Activated CD8-positive, alpha-beta memory T cell treated with anti-CD3 and anti-CD28 coated beads for 36 hours (primary cell): ENCODE measurements around the gene NHSL2. TPM values are rescaled to one million over a fixed set of nuclear protein-coding genes. Genes with fewer than 3 reads are reported as not detected.

ENCODE experiments used
- CTCF ChIA-PET: fragments of 350-600 bp; sonication (Branson Sonifier 250); formaldehyde crosslinking; loops from one replicate; lab custom pipeline; 2021; ENCODE audit warnings: antibody characterized with exemption; lab: Charles Lee
- POLR2A ChIA-PET: fragments of 350-600 bp; sonication (Branson Sonifier 250); formaldehyde crosslinking; loops from one replicate; lab custom pipeline; 2021; ENCODE audit warnings: antibody characterized with exemption; lab: Charles Lee
- total RNA-seq, 2 experiments: library from RNA; stranded (reverse); gene quantifications; one replicate each; pipeline ENCODE4 v1.2.3, GENCODE V29; 2021

The NHSL2 gene
- total RNA-seq, 2 experiments from 2014 or later: 0.31 to 0.34 TPM

- CTCF ChIA-PET: no interaction called here
- POLR2A ChIA-PET: no interaction called here
These were observed 8.8 kb downstream of the NHSL2 start for GRCh38 chrX:71919431-71919830.

- ChIA-PET POLR2A (no interaction called here), CTCF (no interaction called here)
These were observed 9.2 kb downstream of the NHSL2 start for GRCh38 chrX:71919886-71920285.

GRCh38 chrX:71922686-71923085, 12.0 kb downstream of the NHSL2 start:
- POLR2A ChIA-PET: no interaction called here
- CTCF ChIA-PET: no interaction called here

- CTCF ChIA-PET: no interaction called here
- POLR2A ChIA-PET: no interaction called here
These were observed 12.9 kb downstream of the NHSL2 start for GRCh38 chrX:71923516-71923915.

GRCh38 chrX:71927040-71927439, 16.4 kb downstream of the NHSL2 start:
- CTCF ChIA-PET: no interaction called here
- POLR2A ChIA-PET: no interaction called here

- ChIA-PET CTCF (no interaction called here), POLR2A (no interaction called here)
These were observed 18.2 kb downstream of the NHSL2 start for GRCh38 chrX:71928856-71929255.

GRCh38 chrX:71930298-71930697, 19.7 kb downstream of the NHSL2 start:
- CTCF ChIA-PET: no interaction called here
- POLR2A ChIA-PET: no interaction called here

- POLR2A ChIA-PET: no interaction called here
- CTCF ChIA-PET: no interaction called here
These were observed 24.8 kb downstream of the NHSL2 start for GRCh38 chrX:71935476-71935875.

GRCh38 chrX:71936632-71937031, 26.0 kb downstream of the NHSL2 start:
- ChIA-PET CTCF (no interaction called here), POLR2A (no interaction called here)

- POLR2A ChIA-PET: no interaction called here
- CTCF ChIA-PET: no interaction called here
These were observed 27.7 kb downstream of the NHSL2 start for GRCh38 chrX:71938371-71938770.

- ChIA-PET POLR2A (no interaction called here), CTCF (no interaction called here)
These were observed 30.5 kb downstream of the NHSL2 start for GRCh38 chrX:71941145-71941544.

- CTCF ChIA-PET: no interaction called here
- POLR2A ChIA-PET: no interaction called here
These were observed 31.1 kb downstream of the NHSL2 start for GRCh38 chrX:71941776-71942175.

GRCh38 chrX:71944369-71944768, 33.7 kb downstream of the NHSL2 start:
- ChIA-PET CTCF (no interaction called here), POLR2A (no interaction called here)

- POLR2A ChIA-PET: no interaction called here
- CTCF ChIA-PET: no interaction called here
These were observed 34.7 kb downstream of the NHSL2 start for GRCh38 chrX:71945237-71945805.

- CTCF ChIA-PET: no interaction called here
- POLR2A ChIA-PET: no interaction called here
These were observed 38.7 kb downstream of the NHSL2 start for GRCh38 chrX:71949363-71949762.

- ChIA-PET POLR2A (no interaction called here), CTCF (no interaction called here)
These were observed 39.3 kb downstream of the NHSL2 start for GRCh38 chrX:71949844-71950445.

- ChIA-PET CTCF (no interaction called here), POLR2A (no interaction called here)
These were observed 42.7 kb downstream of the NHSL2 start for GRCh38 chrX:71953391-71953790.

- CTCF ChIA-PET: no interaction called here
- POLR2A ChIA-PET: no interaction called here
These were observed 43.3 kb downstream of the NHSL2 start for GRCh38 chrX:71953946-71954345.

GRCh38 chrX:71954458-71954857, 43.8 kb downstream of the NHSL2 start:
- CTCF ChIA-PET: no interaction called here
- POLR2A ChIA-PET: interaction anchor here (0.7 kb wide), 1 partner anchor 22 kb away, joined by 3 read pairs; no protein-coding TSS in a partner anchor

- CTCF ChIA-PET: interaction anchor here (0.7 kb wide), 1 partner anchor 19 kb away, joined by 4 read pairs; no protein-coding TSS in a partner anchor
- POLR2A ChIA-PET: no interaction called here
These were observed 45.0 kb downstream of the NHSL2 start for GRCh38 chrX:71955530-71956120.

GRCh38 chrX:71958281-71958675, 47.6 kb downstream of the NHSL2 start:
- POLR2A ChIA-PET: no interaction called here
- CTCF ChIA-PET: no interaction called here
